ENCODE measurements around the gene FZR1. TPM values are rescaled to one million over a fixed set of nuclear protein-coding genes. Genes with fewer than 3 reads are reported as not detected.
"Not testable (repeated sequence)": the region's sequence is repeated elsewhere in the genome, so short reads cannot be mapped to it uniquely, and the experiment has no call there.

The FZR1 gene
- total RNA-seq, 8 experiments from 2014 or later, result 15.8 to 33.6 (median 23.0) TPM

- Histone ChIP-seq H3K4me3 (no peak overlapping the region), H3K27ac (no peak overlapping the region), H3K4me1 (replicated peaks in 1 of 2) (no peaks in the 10 kb centered on the region)
- 92 to 100% (median 100%) methylated on average over 1 to 9 of the region's 33 CpGs; no CpG with 5 or more reads in 5 of the 10 experiments for WGBS, 10 experiments
- ATAC-seq (replicated peaks in 6 of 8), result peak in 1 of 8 experiments; percentile 8
- in situ Hi-C loops (cut with MboI; ENCODE audit: low pct_unique_long_range_greater_than_20kb in 2 of 9, low sequenced_read_pairs in 9 of 9, unreplicated experiment in 9 of 9), result no loop called here
These were observed 18.1 kb downstream of the FZR1 start for GRCh38 chr19:3524078-3524842.

GRCh38 chr19:3524904-3525451, 18.9 kb downstream of the FZR1 start:
- Histone ChIP-seq H3K27ac (no peak overlapping the region), H3K4me3 (no peak overlapping the region), H3K4me1 (replicated peaks in 1 of 2) (no peaks in the 10 kb centered on the region)
- 89 to 100% (median 93%) methylated on average over 1 to 5 of the region's 20 CpGs; no CpG with 5 or more reads in 7 of the 10 experiments for WGBS, 10 experiments
- no peak for ATAC-seq (replicated peaks in 6 of 8)
- in situ Hi-C loops (cut with MboI; ENCODE audit: low pct_unique_long_range_greater_than_20kb in 2 of 9, low sequenced_read_pairs in 9 of 9, unreplicated experiment in 9 of 9), result no loop called here

GRCh38 chr19:3526507-3527237, 20.6 kb downstream of the FZR1 start:
- WGBS, 10 experiments, result 40 to 100% (median 100%) methylated on average over 1 to 3 of the region's 28 CpGs; no CpG with 5 or more reads in 7 of the 10 experiments
- ATAC-seq (replicated peaks in 6 of 8), result peak in 1 of 8 experiments; percentile 10
- H3K27ac ChIP-seq, result no peak overlapping the region
- H3K4me3 ChIP-seq, result no peak overlapping the region
- in situ Hi-C loops (cut with MboI; ENCODE audit: low pct_unique_long_range_greater_than_20kb in 2 of 9, low sequenced_read_pairs in 9 of 9, unreplicated experiment in 9 of 9), result no loop called here
- H3K4me1 ChIP-seq (replicated peaks in 1 of 2), result no peaks in the 10 kb centered on the region

GRCh38 chr19:3527238-3527910, 21.3 kb downstream of the FZR1 start:
- ATAC-seq (replicated peaks in 6 of 8), result no peak
- 95 to 100% (median 98%) methylated on average over 4 to 7 of the region's 21 CpGs; no CpG with 5 or more reads in 6 of the 10 experiments for whole genome bisulfite sequencing, 10 experiments
- in situ Hi-C loops (cut with MboI; ENCODE audit: low pct_unique_long_range_greater_than_20kb in 2 of 9, low sequenced_read_pairs in 9 of 9, unreplicated experiment in 9 of 9), result no loop called here

GRCh38 chr19:3528080-3528479, 22.0 kb downstream of the FZR1 start:
- ATAC-seq (replicated peaks in 6 of 8), result no peak
- Histone ChIP-seq H3K4me1 (replicated peaks in 1 of 2) (no peaks in the 10 kb centered on the region), H3K4me3 (no peak overlapping the region), H3K27ac (no peak overlapping the region)
- in situ Hi-C loops (cut with MboI; ENCODE audit: low pct_unique_long_range_greater_than_20kb in 2 of 9, low sequenced_read_pairs in 9 of 9, unreplicated experiment in 9 of 9), result no loop called here
- 80 to 97% (median 93%) methylated on average over 1 to 6 of the region's 14 CpGs; no CpG with 5 or more reads in 7 of the 10 experiments for WGBS, 10 experiments

More at GRCh38 chr19:3527238-3527910, 21.3 kb downstream of the FZR1 start:
- no peaks in the 10 kb centered on the region for H3K4me1 ChIP-seq (replicated peaks in 1 of 2)
- H3K27ac ChIP-seq, result no peak overlapping the region
- no peak overlapping the region for H3K4me3 ChIP-seq

GRCh38 chr19:3528539-3529211, 22.6 kb downstream of the FZR1 start:
- WGBS, 10 experiments, result 90 to 100% (median 97%) methylated on average over 7 to 20 of the region's 20 CpGs; no CpG with 5 or more reads in 1 of the 10 experiments
- Histone ChIP-seq H3K27ac (no peak overlapping the region), H3K4me1 (replicated peaks in 1 of 2) (no peaks in the 10 kb centered on the region), H3K4me3 (no peak overlapping the region)
- no peak for ATAC-seq (replicated peaks in 6 of 8)
- in situ Hi-C loops (cut with MboI; ENCODE audit: low pct_unique_long_range_greater_than_20kb in 2 of 9, low sequenced_read_pairs in 9 of 9, unreplicated experiment in 9 of 9), result no loop called here

- H3K4me3 ChIP-seq; in situ Hi-C loops (cut with MboI; ENCODE audit: low pct_unique_long_range_greater_than_20kb in 2 of 9, low sequenced_read_pairs in 9 of 9, unreplicated experiment in 9 of 9); H3K27ac ChIP-seq; H3K4me1 ChIP-seq (replicated peaks in 1 of 2); ATAC-seq (replicated peaks in 6 of 8): not testable (repeated sequence)
- WGBS, 10 experiments, result 85 to 100% (median 94%) methylated on average over 2 to 7 of the region's 7 CpGs
These were observed 23.2 kb downstream of the FZR1 start for GRCh38 chr19:3529299-3529698.

- ATAC-seq (replicated peaks in 6 of 8), result no peak
- no peak overlapping the region for H3K27ac ChIP-seq
- H3K4me1 ChIP-seq (replicated peaks in 1 of 2), result no peaks in the 10 kb centered on the region
- H3K4me3 ChIP-seq, result no peak overlapping the region
- in situ Hi-C loops (cut with MboI; ENCODE audit: low pct_unique_long_range_greater_than_20kb in 2 of 9, low sequenced_read_pairs in 9 of 9, unreplicated experiment in 9 of 9), result no loop called here
- WGBS, 10 experiments, result 85 to 100% (median 91%) methylated on average over 1 to 12 of the region's 12 CpGs; no CpG with 5 or more reads in 2 of the 10 experiments
These were observed 24.3 kb downstream of the FZR1 start for GRCh38 chr19:3530389-3530788.

- H3K27ac ChIP-seq, result no peak overlapping the region
- peak in 1 of 8 experiments; percentile 1 for ATAC-seq (replicated peaks in 6 of 8)
- no peaks in the 10 kb centered on the region for H3K4me1 ChIP-seq (replicated peaks in 1 of 2)
- H3K4me3 ChIP-seq, result no peak overlapping the region
- WGBS, 10 experiments, result 93 to 96% methylated on average over 5 to 6 of the region's 29 CpGs; no CpG with 5 or more reads in 8 of the 10 experiments
- in situ Hi-C loops (cut with MboI; ENCODE audit: low pct_unique_long_range_greater_than_20kb in 2 of 9, low sequenced_read_pairs in 9 of 9, unreplicated experiment in 9 of 9), result no loop called here
These were observed 25.6 kb downstream of the FZR1 start for GRCh38 chr19:3531716-3532115.

- in situ Hi-C loops (cut with MboI; ENCODE audit: low pct_unique_long_range_greater_than_20kb in 2 of 9, low sequenced_read_pairs in 9 of 9, unreplicated experiment in 9 of 9), result no loop called here
- Histone ChIP-seq H3K4me1 (replicated peaks in 1 of 2) (no peaks in the 10 kb centered on the region), H3K4me3 (no peak overlapping the region), H3K27ac (no peak overlapping the region)
- WGBS, 10 experiments, result 80 to 100% (median 92%) methylated on average over 1 to 3 of the region's 33 CpGs; no CpG with 5 or more reads in 6 of the 10 experiments
- peak in 3 of 8 experiments; percentile 1 to 8 (median 6) for ATAC-seq (replicated peaks in 6 of 8)
These were observed 26.2 kb downstream of the FZR1 start for GRCh38 chr19:3532154-3532786.

GRCh38 chr19:3533033-3533432, 26.9 kb downstream of the FZR1 start:
- peak in 1 of 8 experiments; percentile 1 for ATAC-seq (replicated peaks in 6 of 8)
- 100% methylated on average over 1 to 2 of the region's 17 CpGs; no CpG with 5 or more reads in 8 of the 10 experiments for WGBS, 10 experiments
- H3K4me1 ChIP-seq (replicated peaks in 1 of 2), result no peaks in the 10 kb centered on the region

More at GRCh38 chr19:3533033-3533432, 26.9 kb downstream of the FZR1 start:
- Histone ChIP-seq H3K4me3 (no peak overlapping the region), H3K27ac (no peak overlapping the region)
- in situ Hi-C loops (cut with MboI; ENCODE audit: low pct_unique_long_range_greater_than_20kb in 2 of 9, low sequenced_read_pairs in 9 of 9, unreplicated experiment in 9 of 9), result no loop called here

Measured in motor neuron (in vitro differentiated cells).